HG03039 (cell line): ENCODE measurements around the gene GPR42.

ENCODE experiments used
- ATAC-seq: cut with Tn5 transposase; IDR thresholded peaks from one replicate; pipeline ENCODE4 v1.9.1; 2021; ENCODE audit warnings: mild to moderate bottlenecking, moderate library complexity; ENCODE audit not compliant: unreplicated experiment

Gene GPR42, protein sequence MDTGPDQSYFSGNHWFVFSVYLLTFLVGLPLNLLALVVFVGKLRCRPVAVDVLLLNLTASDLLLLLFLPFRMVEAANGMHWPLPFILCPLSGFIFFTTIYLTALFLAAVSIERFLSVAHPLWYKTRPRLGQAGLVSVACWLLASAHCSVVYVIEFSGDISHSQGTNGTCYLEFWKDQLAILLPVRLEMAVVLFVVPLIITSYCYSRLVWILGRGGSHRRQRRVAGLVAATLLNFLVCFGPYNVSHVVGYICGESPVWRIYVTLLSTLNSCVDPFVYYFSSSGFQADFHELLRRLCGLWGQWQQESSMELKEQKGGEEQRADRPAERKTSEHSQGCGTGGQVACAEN

DNA sequence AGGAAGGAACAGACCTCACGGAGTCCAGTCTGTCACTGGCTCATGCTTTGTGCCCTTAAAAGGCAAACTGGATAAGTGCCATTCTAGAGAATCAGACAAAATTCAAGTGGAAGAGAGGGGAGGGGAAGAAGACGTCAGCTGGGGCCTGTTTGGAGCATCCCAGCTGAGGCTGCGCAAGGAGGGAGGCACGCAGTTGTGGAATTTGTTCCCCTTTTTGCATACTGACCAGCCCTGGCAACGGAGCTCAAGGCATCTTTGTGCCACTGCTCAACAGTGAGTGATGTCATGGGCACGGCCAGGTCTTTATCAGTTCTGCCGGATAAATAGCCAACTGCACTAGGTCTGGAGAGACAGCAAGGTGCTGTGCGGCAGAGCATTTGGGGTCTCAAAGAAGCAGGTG, at the start of gene GPR42:
TSS of gene GPR42 (plus strand) at position 347 of the 400 bp plus-strand sequence. CDS start 292 bp downstream, outside the sequence.
- no peak for ATAC-seq

- no peak for ATAC-seq
These were observed 49.6 kb upstream of the GPR42 start for GRCh38 chr19:35321291-35321690.

DNA sequence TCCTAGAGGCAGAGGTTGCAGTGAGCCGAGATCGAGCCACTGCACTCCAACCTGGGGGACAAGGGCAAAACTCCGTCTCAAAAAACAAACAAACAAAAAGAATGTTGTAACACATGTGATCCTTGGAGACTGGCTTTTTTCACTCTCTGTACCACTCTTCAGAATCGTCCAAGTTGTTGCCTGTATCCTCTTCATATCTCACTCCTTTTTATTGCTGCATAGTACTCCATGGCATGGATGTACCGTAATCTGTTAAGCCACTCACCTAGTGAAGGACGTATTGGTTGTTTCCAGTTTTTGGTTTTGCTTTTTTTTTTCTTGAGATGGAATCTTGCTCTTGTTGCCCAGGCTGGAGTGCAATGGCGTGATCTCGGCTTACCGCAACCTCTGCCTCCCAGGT, 48.9 kb upstream of the GPR42 start:
- no peak for ATAC-seq

DNA sequence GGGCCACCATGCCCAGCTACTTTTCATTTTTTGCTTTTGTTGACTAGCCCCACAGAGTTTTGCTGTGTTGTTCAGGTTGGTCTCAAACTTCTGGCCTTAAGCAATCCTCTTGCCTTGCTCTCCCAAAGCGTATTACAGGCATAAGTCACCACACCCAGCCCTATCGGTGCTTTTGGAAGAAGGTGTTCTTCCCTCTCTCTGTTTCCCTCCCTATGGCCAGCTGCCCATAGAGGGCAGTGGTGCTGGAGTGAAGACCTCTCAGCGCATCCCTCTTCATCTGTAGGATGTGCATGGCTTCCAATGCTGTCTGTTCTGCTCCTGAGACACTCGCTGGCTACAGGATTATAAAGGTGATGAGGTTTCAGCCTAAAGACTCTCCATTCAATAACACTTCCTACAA, 43.2 kb upstream of the GPR42 start:
- no peak for ATAC-seq

DNA sequence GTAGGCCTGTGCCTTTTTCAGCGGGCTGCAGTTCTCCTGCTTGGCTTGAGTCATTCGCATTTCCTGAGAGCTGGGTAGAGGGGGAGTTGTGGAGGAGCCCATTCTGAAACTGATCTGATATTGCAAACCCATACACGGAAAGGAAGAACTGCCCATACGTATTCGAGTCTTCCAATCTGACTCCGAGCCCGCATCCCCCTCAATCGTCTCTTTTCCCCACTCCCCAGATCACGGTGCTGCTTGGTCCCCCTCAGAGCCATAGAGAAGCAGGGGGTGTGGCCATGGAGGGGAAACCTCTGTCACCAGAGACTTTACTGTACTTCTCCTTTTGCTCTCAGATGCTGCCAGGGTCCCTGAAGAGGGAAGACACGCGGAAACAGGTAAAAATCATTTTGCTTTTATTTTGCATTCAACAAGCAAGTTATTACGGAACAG, 42.0 kb upstream of the GPR42 start, which contains the start of gene CD22:
TSS of gene CD22 (plus strand) at position 337 of the 435 bp plus-strand sequence. CDS start 2,854 bp downstream, outside the sequence.
- no peak for ATAC-seq

- no peak for ATAC-seq
These were observed 41.5 kb upstream of the GPR42 start for GRCh38 chr19:35329323-35329722.

DNA sequence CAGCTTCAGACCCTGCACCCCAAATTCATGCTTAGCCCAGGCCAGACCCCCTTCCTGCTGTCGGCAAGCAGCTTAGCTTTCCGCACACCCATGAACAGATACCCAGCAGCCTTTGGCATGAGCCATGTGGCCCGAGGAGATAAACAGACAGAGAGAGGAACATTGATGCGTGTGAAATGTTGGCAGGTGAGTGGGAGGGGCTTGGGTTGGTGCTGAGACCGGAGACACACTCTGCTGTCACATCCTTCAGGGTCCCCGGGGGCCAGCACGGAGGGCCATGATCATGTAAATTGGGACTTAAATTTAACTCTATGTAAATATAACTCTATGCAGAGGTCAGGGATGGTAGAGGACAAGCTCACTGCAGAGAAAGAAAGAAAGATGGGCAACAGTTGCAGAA, 40.4 kb upstream of the GPR42 start:
- no peak for ATAC-seq

- ATAC-seq, result no peak
These were observed 39.2 kb upstream of the GPR42 start for GRCh38 chr19:35331551-35332214.

GRCh38 chr19:35332817-35333216, 38.1 kb upstream of the GPR42 start:
- no peak for ATAC-seq

- no peak for ATAC-seq
These were observed 36.6 kb upstream of the GPR42 start for GRCh38 chr19:35334144-35334753.

DNA sequence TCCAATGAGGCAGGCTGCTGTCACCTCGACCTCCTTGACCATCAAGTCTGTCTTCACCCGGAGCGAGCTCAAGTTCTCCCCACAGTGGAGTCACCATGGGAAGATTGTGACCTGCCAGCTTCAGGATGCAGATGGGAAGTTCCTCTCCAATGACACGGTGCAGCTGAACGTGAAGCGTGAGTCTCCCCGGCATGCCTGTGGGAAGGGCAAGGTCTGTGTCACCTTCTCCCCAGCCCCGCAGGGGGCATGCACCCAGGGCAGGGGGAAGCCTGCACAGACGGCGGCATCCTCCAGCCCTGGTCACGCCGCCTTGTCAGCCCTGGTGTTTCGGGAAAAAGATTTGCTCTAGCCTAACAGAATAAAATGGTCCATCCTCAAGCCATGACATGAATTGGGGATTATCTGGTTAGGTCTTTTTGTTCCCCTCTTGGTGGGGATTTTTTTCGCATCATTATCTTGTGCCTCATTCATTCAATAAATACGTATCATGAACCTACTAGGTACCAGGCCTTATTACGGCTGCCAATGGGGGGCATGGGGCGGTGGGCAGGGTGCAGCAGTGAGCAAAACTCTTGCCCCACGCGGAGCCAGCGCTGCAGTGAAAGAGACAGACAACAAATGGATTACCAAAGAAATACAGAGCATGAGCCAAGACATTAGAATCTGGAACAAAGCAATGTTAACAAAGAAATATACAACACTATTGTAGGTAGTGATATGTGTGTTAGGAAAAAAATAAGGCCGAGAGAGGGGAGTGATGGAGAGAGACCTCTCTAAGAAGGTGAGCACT, 34.5 kb upstream of the GPR42 start:
- ATAC-seq, result no peak

DNA sequence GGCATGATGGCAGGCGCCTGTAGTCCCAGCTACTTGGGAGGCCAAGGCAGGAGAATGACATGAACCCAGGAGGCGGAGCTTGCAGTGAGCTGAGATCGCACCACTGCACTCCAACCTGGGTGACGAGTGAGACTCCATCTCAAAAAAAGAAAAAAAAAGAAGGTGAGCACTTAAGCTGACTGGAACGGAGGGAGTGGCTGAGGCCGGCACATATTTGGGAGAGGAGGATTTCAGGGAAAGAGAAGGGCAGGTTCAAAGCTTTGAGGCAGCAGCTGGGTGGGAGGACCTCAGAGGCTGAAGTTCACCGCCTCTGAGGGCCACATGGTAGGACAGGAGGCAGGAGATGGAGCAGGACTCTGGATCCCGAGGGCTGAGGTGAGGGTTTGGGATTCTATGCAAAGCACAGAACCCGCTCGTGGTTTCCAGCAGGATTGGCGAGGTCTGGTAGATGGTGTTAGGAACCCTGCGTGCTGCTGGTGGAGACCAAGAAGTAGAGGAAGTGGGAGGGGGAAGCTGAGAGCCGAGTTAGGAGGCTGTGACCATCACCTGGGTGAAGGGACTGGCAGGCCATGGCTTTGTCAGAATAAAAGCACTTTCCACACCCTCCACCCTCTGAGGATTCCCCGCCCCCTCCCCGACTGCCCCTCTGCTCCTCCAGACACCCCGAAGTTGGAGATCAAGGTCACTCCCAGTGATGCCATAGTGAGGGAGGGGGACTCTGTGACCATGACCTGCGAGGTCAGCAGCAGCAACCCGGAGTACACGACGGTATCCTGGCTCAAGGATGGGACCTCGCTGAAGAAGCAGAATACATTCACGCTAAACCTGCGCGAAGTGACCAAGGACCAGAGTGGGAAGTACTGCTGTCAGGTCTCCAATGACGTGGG, 33.5 kb upstream of the GPR42 start:
- ATAC-seq, result no peak

DNA sequence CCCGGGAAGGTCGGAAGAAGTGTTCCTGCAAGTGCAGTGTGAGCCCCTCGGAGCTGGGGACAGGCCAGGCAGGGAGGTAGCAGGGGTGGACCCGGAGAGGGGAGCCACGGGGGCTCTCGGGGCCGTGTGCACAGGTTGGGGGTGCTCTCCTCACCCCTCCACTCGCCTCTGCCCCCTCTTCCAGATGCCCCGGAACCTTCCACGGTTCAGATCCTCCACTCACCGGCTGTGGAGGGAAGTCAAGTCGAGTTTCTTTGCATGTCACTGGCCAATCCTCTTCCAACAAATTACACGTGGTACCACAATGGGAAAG, 32.9 kb upstream of the GPR42 start:
- ATAC-seq, result no peak

DNA sequence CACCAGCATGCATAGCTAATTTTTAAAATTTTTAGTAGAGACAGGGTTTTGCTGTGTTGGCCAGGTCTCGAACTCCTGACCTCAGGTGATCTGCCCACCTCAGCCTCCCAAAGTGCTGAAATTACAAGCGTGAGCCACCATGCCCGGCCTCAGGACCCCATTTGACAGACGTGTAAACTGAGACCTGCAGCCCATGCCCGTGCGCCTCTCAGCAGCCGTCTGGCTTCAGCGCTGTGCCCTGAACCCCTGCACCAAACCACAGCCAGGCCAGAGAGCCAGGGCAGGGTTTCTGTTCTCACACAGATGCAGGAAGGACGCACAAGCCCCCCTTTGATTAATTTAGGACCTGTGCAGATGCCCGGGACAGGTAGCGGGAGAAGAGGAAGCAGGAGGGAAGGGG, 30.4 kb upstream of the GPR42 start:
- ATAC-seq, result no peak

DNA sequence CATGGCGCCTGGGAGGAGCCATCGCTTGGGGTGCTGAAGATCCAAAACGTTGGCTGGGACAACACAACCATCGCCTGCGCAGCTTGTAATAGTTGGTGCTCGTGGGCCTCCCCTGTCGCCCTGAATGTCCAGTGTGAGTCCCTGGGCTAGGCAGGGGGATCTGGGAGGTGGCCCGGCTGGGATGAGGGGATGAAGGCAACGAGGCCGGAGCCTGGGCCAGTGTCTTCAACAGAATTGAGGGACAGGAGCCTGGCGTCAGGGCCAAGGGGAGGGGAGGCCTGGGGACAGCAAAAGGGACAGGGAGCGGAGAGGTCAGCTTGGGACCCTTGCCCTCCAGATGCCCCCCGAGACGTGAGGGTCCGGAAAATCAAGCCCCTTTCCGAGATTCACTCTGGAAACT, 29.9 kb upstream of the GPR42 start:
- ATAC-seq, result no peak

GRCh38 chr19:35341565-35342225, 29.2 kb upstream of the GPR42 start:
- ATAC-seq, result no peak

DNA sequence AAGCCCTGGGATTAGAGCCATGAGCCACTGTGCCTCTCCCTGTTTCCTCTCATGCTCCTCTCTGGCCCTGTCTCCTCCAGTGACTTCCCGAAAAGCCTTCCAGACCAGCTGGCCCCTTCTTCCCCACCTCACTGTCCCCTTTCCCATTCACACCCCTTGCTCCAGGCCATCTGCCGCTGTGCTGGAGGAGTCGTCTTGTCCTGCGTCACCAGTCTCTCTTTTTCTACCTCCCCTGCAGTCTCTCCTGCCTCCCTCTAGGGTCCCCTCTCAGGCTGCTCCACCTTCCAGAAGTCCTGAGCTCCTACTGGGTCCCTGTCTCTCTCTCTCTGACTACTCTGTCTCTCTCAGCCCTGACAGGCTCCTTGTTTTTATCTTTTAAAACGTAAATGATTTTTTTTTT, 28.4 kb upstream of the GPR42 start:
- ATAC-seq, result no peak

GRCh38 chr19:35344511-35345031, 26.3 kb upstream of the GPR42 start:
- ATAC-seq, result no peak

- no peak for ATAC-seq
These were observed 25.2 kb upstream of the GPR42 start for GRCh38 chr19:35345671-35346111.
